Gastroesophageal sphincter (tissue), 4 donors: Measurements from ENCODE around the gene IL34. TPM values are rescaled to one million over a fixed set of nuclear protein-coding genes. Genes with fewer than 3 reads are reported as not detected.
A peak's percentile ranks its signal among the peaks of the same experiment; 100 is the strongest.
"Not testable (repeated sequence)": the region's sequence is repeated elsewhere in the genome, so short reads cannot be mapped to it uniquely, and the experiment has no call there.

Experiments used
- ATAC-seq: fragments of 150-250 bp; one replicate; pipeline ENCODE4 v1.9.1; 2016; ENCODE audit warnings: mild to moderate bottlenecking, moderate library complexity
- H3K27ac ChIP-seq, 4 donors: fragments of 200-600 bp; sonication (generic) in 3 of 4; 1 replicate in 3 of 4; 2 replicates in 1 of 4; pipeline ENCODE4 v1.5.1; 2016 to 2019
- H3K27me3 ChIP-seq: fragments of 200-600 bp; sonication (generic); one replicate; pipeline ENCODE4 v1.5.1; 2019
- H3K36me3 ChIP-seq, 2 donors: fragments of 200-600 bp; sonication (generic); one replicate each; pipeline ENCODE4 v1.5.1; 2019; ENCODE audit warnings: control low read depth in 1 of 2
- H3K4me1 ChIP-seq, 3 donors: fragments of 200-600 bp; sonication (generic); 1 replicate in 2 of 3; 2 replicates in 1 of 3; pipeline ENCODE4 v1.5.1; 2016 to 2019; ENCODE audit warnings: control low read depth in 2 of 3
- H3K4me3 ChIP-seq, 2 donors: fragments of 200-600 bp; sonication (generic); one replicate each; pipeline ENCODE4 v1.5.1; 2019; ENCODE audit warnings: mild to moderate bottlenecking in 1 of 2, moderate library complexity in 1 of 2
- H3K9me3 ChIP-seq, 3 donors: fragments of 200-600 bp; sonication (generic); one replicate each; pipeline ENCODE4 v1.5.1; 2017 to 2019; ENCODE audit warnings: control low read depth in 2 of 3
- CTCF ChIP-seq, 4 experiments: fragments of 200-600 bp in 2 of 4; fragments of 450-650 bp in 2 of 4; sonication (generic) in 1 of 4; IDR thresholded peaks; one replicate each; pipeline ENCODE4 v1.5.1; 2017 to 2019; ENCODE audit warnings: antibody characterized with exemption in 4 of 4, mild to moderate bottlenecking in 2 of 4, moderate library complexity in 2 of 4
- EP300 ChIP-seq: sonication (generic); formaldehyde crosslinking; IDR thresholded peaks from one replicate; pipeline ENCODE4 v1.6.1; 2017; ENCODE audit warnings: antibody characterized with exemption, mild to moderate bottlenecking
- POLR2A ChIP-seq, 2 donors: fragments of 450-650 bp; IDR thresholded peaks; one replicate each; pipeline ENCODE4 v1.6.1; 2017; ENCODE audit warnings: antibody characterized with exemption in 2 of 2, mild to moderate bottlenecking in 2 of 2, moderate library complexity in 1 of 2
- POLR2AphosphoS5 ChIP-seq: sonication (generic); formaldehyde crosslinking; IDR thresholded peaks from one replicate; pipeline ENCODE4 v1.6.1; 2017; ENCODE audit warnings: antibody characterized with exemption
- WGBS, 2 donors: methylation state at CpG; one replicate each; pipeline ENCODE4 v1.1.5; 2018; ENCODE audit warnings: low coverage in 1 of 2; 5-methylcytosine and 5-hydroxymethylcytosine counted together
- total RNA-seq, 4 donors: library from RNA; depleted of rRNA; stranded (reverse); fragments of >200 nt; gene quantifications; one replicate each; pipeline ENCODE4 v1.1.0, GENCODE V29; 2016

The IL34 gene
- total RNA-seq, 4 donors from 2014 or later = 1.6 to 4.1 (median 2.8) TPM

GRCh38 chr16:70664325-70665112, 18.2 kb downstream of the IL34 start:
- Histone ChIP-seq H3K4me3 (no peak overlapping the region), H3K9me3 (no peaks in the 10 kb centered on the region), H3K27me3 (no peaks in the 10 kb centered on the region), H3K36me3 (peaks cover 0 to 68% of the 10 kb centered on the region in 2 donors), H3K27ac (peak overlapping the region in 1 of 4 donors; percentile 70), H3K4me1 (peaks cover 0 to 36% (median 0%) of the 10 kb centered on the region in 3 donors)
- ATAC-seq = no peak
- TF ChIP-seq POLR2AphosphoS5 (no peak), CTCF (IDR thresholded peaks at IDR 0.05) (no peak), POLR2A (IDR thresholded peaks at IDR 0.05) (no peak), EP300 (no peak)
- WGBS, 2 donors = 70% methylated on average over 2 of the region's 39 CpGs; no CpG with 5 or more reads in 1 of the 2 donors

GRCh38 chr16:70665113-70665694, 18.8 kb downstream of the IL34 start:
- 83% methylated on average over 8 of the region's 14 CpGs; no CpG with 5 or more reads in 1 of the 2 donors for WGBS, 2 donors
- Histone ChIP-seq H3K27me3 (no peaks in the 10 kb centered on the region), H3K9me3 (no peaks in the 10 kb centered on the region), H3K4me1 (peaks cover 0 to 36% (median 0%) of the 10 kb centered on the region in 3 donors), H3K4me3 (no peak overlapping the region), H3K27ac (peak overlapping the region in 1 of 4 donors; percentile 19), H3K36me3 (peaks cover 0 to 75% of the 10 kb centered on the region in 2 donors)
- ATAC-seq = no peak
- TF ChIP-seq CTCF (IDR thresholded peaks at IDR 0.05) (no peak), POLR2AphosphoS5 (no peak), POLR2A (IDR thresholded peaks at IDR 0.05) (no peak), EP300 (no peak)

GRCh38 chr16:70665806-70666735, 19.7 kb downstream of the IL34 start:
- no peak for TF ChIP-seq POLR2A (IDR thresholded peaks at IDR 0.05)
- no peak for TF ChIP-seq CTCF (IDR thresholded peaks at IDR 0.05)
- TF ChIP-seq EP300 = no peak
- no peak for TF ChIP-seq POLR2AphosphoS5
- Histone ChIP-seq H3K4me1 (peaks cover 0 to 27% (median 0%) of the 10 kb centered on the region in 3 donors), H3K36me3 (peaks cover 0 to 84% of the 10 kb centered on the region in 2 donors), H3K9me3 (no peaks in the 10 kb centered on the region), H3K27ac (no peak overlapping the region), H3K4me3 (no peak overlapping the region), H3K27me3 (no peaks in the 10 kb centered on the region)
- 83 to 85% methylated on average over 5 to 13 of the region's 22 CpGs for WGBS, 2 donors
- no peak for ATAC-seq

- Histone ChIP-seq H3K27ac (no peak overlapping the region), H3K9me3 (no peaks in the 10 kb centered on the region), H3K4me1 (peaks cover 0 to 9% (median 0%) of the 10 kb centered on the region in 3 donors), H3K36me3 (peaks cover 0 to 98% of the 10 kb centered on the region in 2 donors), H3K4me3 (no peak overlapping the region), H3K27me3 (no peaks in the 10 kb centered on the region)
- no peak for ATAC-seq
- no peak for TF ChIP-seq EP300
- TF ChIP-seq POLR2AphosphoS5 = no peak
- 89 to 94% methylated on average over 2 of the region's 2 CpGs for WGBS, 2 donors
These were observed 23.8 kb downstream of the IL34 start for GRCh38 chr16:70670175-70670574.

GRCh38 chr16:70670938-70671337, 24.6 kb downstream of the IL34 start:
- H3K36me3 ChIP-seq = peaks cover 0 to 98% of the 10 kb centered on the region in 2 donors
- H3K4me3 ChIP-seq, H3K9me3 ChIP-seq, H3K27me3 ChIP-seq, ATAC-seq: not testable (repeated sequence)
- peaks cover 0 to 10% (median 0%) of the 10 kb centered on the region in 3 donors for H3K4me1 ChIP-seq
- peak overlapping the region in 1 of 4 donors; percentile 19 for H3K27ac ChIP-seq
- 90% methylated on average over 4 of the region's 4 CpGs; no CpG with 5 or more reads in 1 of the 2 donors for WGBS, 2 donors
